Neural cell (in vitro differentiated cells): ENCODE data around the gene GNL2. TPM values are rescaled to one million over a fixed set of nuclear protein-coding genes. Genes with fewer than 3 reads are reported as not detected.

ENCODE experiments used
- H2AFZ ChIP-seq: fragments of 200-600, 300-800 bp; sonication (generic), shearing (Covaris generic); 2 replicates; pipeline ENCODE4 v1.6.0; 2014; ENCODE audit warnings: low read depth, mild to moderate bottlenecking, antibody characterized with exemption, low read length, moderate library complexity
- H3F3A ChIP-seq: fragments of 200-600 bp; shearing (Covaris generic); 2 replicates; pipeline ENCODE4 v1.6.1; 2016; ENCODE audit warnings: mild to moderate bottlenecking, moderate library complexity, mixed read lengths, antibody characterized with exemption, low read length; ENCODE audit not compliant: insufficient read depth, poor library complexity, severe bottlenecking
- H3K27ac ChIP-seq: fragments of 200-600, 300-800 bp; sonication (generic), shearing (Covaris generic); 2 replicates; pipeline ENCODE4 v1.5.1; 2014; ENCODE audit warnings: mild to moderate bottlenecking, low read length, moderate library complexity
- H3K27me3 ChIP-seq: fragments of 300-800, 200-600 bp; sonication (generic), shearing (Covaris generic); 2 replicates; pipeline ENCODE4 v1.6.0; 2014; ENCODE audit warnings: mild to moderate bottlenecking, low read depth, low read length, moderate library complexity; ENCODE audit not compliant: insufficient read depth
- H3K36me3 ChIP-seq: fragments of 300-800, 200-600 bp; sonication (generic), shearing (Covaris generic); 2 replicates; pipeline ENCODE4 v1.5.1; 2014; ENCODE audit warnings: mild to moderate bottlenecking, antibody characterized with exemption, low read length, moderate library complexity; ENCODE audit not compliant: insufficient read depth
- H3K4me2 ChIP-seq: fragments of 300-800, 200-600 bp; sonication (generic), shearing (Covaris generic); 2 replicates; pipeline ENCODE4 v1.6.0; 2014; ENCODE audit warnings: mild to moderate bottlenecking, low read length
- H3K4me3 ChIP-seq: fragments of 300-800, 200-600 bp; sonication (generic), shearing (Covaris generic); 2 replicates; pipeline ENCODE4 v1.5.1; 2014; ENCODE audit warnings: mild to moderate bottlenecking, low read length, moderate library complexity
- H3K79me2 ChIP-seq: fragments of 200-600 bp; shearing (Covaris generic); replicated peaks from 2 replicates; pipeline ENCODE4 v1.6.0; 2014; ENCODE audit warnings: mild to moderate bottlenecking, low read length, moderate library complexity; ENCODE audit not compliant: insufficient read depth
- H3K9ac ChIP-seq: fragments of 300-800, 200-600 bp; sonication (generic), shearing (Covaris generic); 2 replicates; pipeline ENCODE4 v1.6.1; 2016; ENCODE audit warnings: mild to moderate bottlenecking, low read length, mixed read lengths
- H3K9me2 ChIP-seq: fragments of 200-600 bp; shearing (Covaris generic); 2 replicates; pipeline ENCODE4 v1.6.1; 2016; ENCODE audit warnings: mild to moderate bottlenecking, low read length, mixed read lengths; ENCODE audit not compliant: insufficient read depth
- H3K9me3 ChIP-seq: fragments of 200-600, 300-800 bp; sonication (generic), shearing (Covaris generic); 2 replicates; pipeline ENCODE4 v1.6.1; 2016; ENCODE audit warnings: mild to moderate bottlenecking, mixed run types, low read length, moderate library complexity, mixed read lengths
- H4K20me1 ChIP-seq: fragments of 200-600 bp; shearing (Covaris generic); 2 replicates; pipeline ENCODE4 v1.6.1; 2016; ENCODE audit warnings: mild to moderate bottlenecking, mixed run types; ENCODE audit not compliant: insufficient read depth
- EP300 ChIP-seq: fragments of 450-650 bp; conservative IDR thresholded peaks from 2 replicates; pipeline ENCODE4 v1.6.1; 2014; ENCODE audit warnings: antibody characterized with exemption, mild to moderate bottlenecking, moderate library complexity; ENCODE audit not compliant: poor library complexity, severe bottlenecking
- EZH2 ChIP-seq: fragments of 200-600, 300-800 bp; shearing (Covaris generic), sonication (generic); IDR thresholded peaks from 2 replicates; pipeline ENCODE4 v1.6.1; 2014; ENCODE audit warnings: antibody characterized with exemption, low read length, borderline replicate concordance, mild to moderate bottlenecking; ENCODE audit not compliant: insufficient read depth, poor library complexity, severe bottlenecking
- MXI1 ChIP-seq: fragments of 450-650 bp; conservative IDR thresholded peaks from 2 replicates; pipeline ENCODE4 v1.6.1; 2014; ENCODE audit warnings: antibody characterized with exemption, mild to moderate bottlenecking; ENCODE audit not compliant: poor library complexity, severe bottlenecking
- POLR2AphosphoS5 ChIP-seq: IDR thresholded peaks from 2 replicates; pipeline ENCODE4 v1.6.1; 2012
- RAD21 ChIP-seq: fragments of 450-650 bp; conservative IDR thresholded peaks from 2 replicates; pipeline ENCODE4 v1.6.1; 2014; ENCODE audit warnings: antibody characterized with exemption, mild to moderate bottlenecking, moderate library complexity
- SMC3 ChIP-seq: fragments of 450-650 bp; conservative IDR thresholded peaks from 2 replicates; pipeline ENCODE4 v1.6.1; 2014; ENCODE audit warnings: antibody characterized with exemption, mild to moderate bottlenecking, moderate library complexity; ENCODE audit not compliant: poor library complexity
- TAF1 ChIP-seq: IDR thresholded peaks from 2 replicates; pipeline ENCODE4 v1.6.1; 2012; ENCODE audit warnings: low read depth
- polyA plus RNA-seq: library from polyadenylated mRNA; depleted of rRNA; stranded (reverse); fragments of >200 nt; gene quantifications from 2 replicates; pipeline ENCODE4 v1.2.3, GENCODE V29; 2014
- TF ChIP-seq, protein P1 (sequence below): IDR thresholded peaks from 2 replicates; pipeline ENCODE4 v1.6.1; 2012; ENCODE audit warnings: borderline replicate concordance
- TF ChIP-seq, protein P2 (sequence below): fragments of 450-650 bp; IDR thresholded peaks from 2 replicates; pipeline ENCODE4 v1.5.1; 2014; ENCODE audit warnings: antibody characterized with exemption, mild to moderate bottlenecking, moderate library complexity; ENCODE audit not compliant: poor library complexity, severe bottlenecking

The GNL2 gene
- polyA plus RNA-seq, 1 donor from 2014 or later = 31.7 TPM

DNA sequence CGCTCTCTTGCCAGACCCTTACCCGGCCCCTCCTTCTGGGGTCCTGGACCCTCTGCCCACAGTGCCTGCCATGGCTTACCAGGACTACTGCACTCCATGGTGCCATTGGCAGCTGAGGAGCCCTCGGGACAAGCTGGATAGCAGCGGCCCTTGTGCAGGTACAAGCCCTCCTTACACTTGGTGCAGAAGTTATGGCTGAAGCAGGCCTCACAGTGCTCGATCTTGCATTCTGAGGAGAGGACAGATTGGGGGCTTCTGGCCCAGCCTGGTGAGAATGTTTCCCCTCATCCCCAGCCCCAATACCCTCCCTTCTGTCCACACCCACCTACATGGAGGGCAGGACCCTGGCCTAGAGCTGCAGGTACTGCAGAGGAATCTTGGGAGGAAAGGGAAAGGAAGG, 18.4 kb upstream of the GNL2 start:
- Histone ChIP-seq H3K27me3 (no peaks in the 10 kb centered on the region), H2AFZ (no peak overlapping the region), H3K27ac (no peak overlapping the region), H3K4me3 (no peak overlapping the region), H3F3A (no peaks in the 10 kb centered on the region), H3K9me2 (no peaks in the 10 kb centered on the region), H4K20me1 (no peaks in the 10 kb centered on the region), H3K9ac (no peak overlapping the region), H3K79me2 (no peaks in the 10 kb centered on the region), H3K36me3 (no peaks in the 10 kb centered on the region), H3K9me3 (no peaks in the 10 kb centered on the region), H3K4me2 (no peak overlapping the region)
- TF ChIP-seq MXI1 = no peak
- TF ChIP-seq, protein P1, sequence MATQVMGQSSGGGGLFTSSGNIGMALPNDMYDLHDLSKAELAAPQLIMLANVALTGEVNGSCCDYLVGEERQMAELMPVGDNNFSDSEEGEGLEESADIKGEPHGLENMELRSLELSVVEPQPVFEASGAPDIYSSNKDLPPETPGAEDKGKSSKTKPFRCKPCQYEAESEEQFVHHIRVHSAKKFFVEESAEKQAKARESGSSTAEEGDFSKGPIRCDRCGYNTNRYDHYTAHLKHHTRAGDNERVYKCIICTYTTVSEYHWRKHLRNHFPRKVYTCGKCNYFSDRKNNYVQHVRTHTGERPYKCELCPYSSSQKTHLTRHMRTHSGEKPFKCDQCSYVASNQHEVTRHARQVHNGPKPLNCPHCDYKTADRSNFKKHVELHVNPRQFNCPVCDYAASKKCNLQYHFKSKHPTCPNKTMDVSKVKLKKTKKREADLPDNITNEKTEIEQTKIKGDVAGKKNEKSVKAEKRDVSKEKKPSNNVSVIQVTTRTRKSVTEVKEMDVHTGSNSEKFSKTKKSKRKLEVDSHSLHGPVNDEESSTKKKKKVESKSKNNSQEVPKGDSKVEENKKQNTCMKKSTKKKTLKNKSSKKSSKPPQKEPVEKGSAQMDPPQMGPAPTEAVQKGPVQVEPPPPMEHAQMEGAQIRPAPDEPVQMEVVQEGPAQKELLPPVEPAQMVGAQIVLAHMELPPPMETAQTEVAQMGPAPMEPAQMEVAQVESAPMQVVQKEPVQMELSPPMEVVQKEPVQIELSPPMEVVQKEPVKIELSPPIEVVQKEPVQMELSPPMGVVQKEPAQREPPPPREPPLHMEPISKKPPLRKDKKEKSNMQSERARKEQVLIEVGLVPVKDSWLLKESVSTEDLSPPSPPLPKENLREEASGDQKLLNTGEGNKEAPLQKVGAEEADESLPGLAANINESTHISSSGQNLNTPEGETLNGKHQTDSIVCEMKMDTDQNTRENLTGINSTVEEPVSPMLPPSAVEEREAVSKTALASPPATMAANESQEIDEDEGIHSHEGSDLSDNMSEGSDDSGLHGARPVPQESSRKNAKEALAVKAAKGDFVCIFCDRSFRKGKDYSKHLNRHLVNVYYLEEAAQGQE = no peak
- no peak for TF ChIP-seq EP300
- no peak for TF ChIP-seq POLR2AphosphoS5
- TF ChIP-seq EZH2 = no peak
- no peak for TF ChIP-seq RAD21
- TF ChIP-seq, protein P2, sequence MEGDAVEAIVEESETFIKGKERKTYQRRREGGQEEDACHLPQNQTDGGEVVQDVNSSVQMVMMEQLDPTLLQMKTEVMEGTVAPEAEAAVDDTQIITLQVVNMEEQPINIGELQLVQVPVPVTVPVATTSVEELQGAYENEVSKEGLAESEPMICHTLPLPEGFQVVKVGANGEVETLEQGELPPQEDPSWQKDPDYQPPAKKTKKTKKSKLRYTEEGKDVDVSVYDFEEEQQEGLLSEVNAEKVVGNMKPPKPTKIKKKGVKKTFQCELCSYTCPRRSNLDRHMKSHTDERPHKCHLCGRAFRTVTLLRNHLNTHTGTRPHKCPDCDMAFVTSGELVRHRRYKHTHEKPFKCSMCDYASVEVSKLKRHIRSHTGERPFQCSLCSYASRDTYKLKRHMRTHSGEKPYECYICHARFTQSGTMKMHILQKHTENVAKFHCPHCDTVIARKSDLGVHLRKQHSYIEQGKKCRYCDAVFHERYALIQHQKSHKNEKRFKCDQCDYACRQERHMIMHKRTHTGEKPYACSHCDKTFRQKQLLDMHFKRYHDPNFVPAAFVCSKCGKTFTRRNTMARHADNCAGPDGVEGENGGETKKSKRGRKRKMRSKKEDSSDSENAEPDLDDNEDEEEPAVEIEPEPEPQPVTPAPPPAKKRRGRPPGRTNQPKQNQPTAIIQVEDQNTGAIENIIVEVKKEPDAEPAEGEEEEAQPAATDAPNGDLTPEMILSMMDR = no peak
- no peak for TF ChIP-seq SMC3
- no peak for TF ChIP-seq TAF1

DNA sequence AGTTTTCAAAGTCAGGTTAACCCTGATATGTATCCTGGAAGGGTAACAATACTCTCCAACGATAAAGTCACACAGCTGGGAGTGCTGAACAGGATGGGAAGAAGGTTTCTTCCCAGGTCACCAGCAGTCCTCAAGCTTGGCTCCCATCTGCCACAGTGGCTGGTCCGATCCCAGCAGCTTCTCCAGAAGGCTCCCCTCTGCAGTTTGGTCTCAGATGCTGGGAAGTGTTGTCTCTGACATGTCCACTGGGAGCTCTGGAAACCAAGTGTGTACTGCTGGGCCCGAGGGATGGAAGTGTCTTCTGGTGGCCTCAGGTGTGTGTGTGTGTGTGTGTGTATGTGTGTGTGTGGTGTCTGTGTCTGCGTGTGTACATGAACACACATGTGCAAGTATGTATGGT, 16.4 kb upstream of the GNL2 start:
- no peak overlapping the region for H3K4me3 ChIP-seq
- no peaks in the 10 kb centered on the region for H3K9me2 ChIP-seq
- no peaks in the 10 kb centered on the region for H3K79me2 ChIP-seq
- H3K9ac ChIP-seq = no peak overlapping the region
- H3K4me2 ChIP-seq = no peak overlapping the region
- H4K20me1 ChIP-seq = no peaks in the 10 kb centered on the region
- H2AFZ ChIP-seq = no peak overlapping the region
- no peaks in the 10 kb centered on the region for H3K27me3 ChIP-seq
- no peak overlapping the region for H3K27ac ChIP-seq
- H3K9me3 ChIP-seq = no peaks in the 10 kb centered on the region
- H3K36me3 ChIP-seq = no peaks in the 10 kb centered on the region
- no peaks in the 10 kb centered on the region for H3F3A ChIP-seq
- TF ChIP-seq, protein P2 = no peak
- TF ChIP-seq MXI1 (no peak), RAD21 (no peak), SMC3 (no peak), EP300 (no peak), TAF1 (no peak), POLR2AphosphoS5 (no peak), EZH2 (no peak)
- TF ChIP-seq, protein P1 = no peak
